Stimulated activated CD8-positive, alpha-beta memory T cell treated with anti-CD3 and anti-CD28 coated beads, Interleukin-4, amount 100 ng/mL, for 1 hour (primary cell): Measurements from ENCODE around the gene DTNBP1.

Experiments used
- DNase-seq, 2 donors: peaks; one replicate each; pipeline ENCODE4 v3.0.0-alpha.2; 2020; ENCODE audit warnings: low read depth in 2 of 2, low spot score in 1 of 2

The DTNBP1 gene

GRCh38 chr6:15536198-15536955 lies 126.5 kb downstream of the DTNBP1 start:
- DNase-seq = no peak

GRCh38 chr6:15535495-15536197 lies 127.2 kb downstream of the DTNBP1 start:
- no peak for DNase-seq

- DNase-seq = no peak
Observed at GRCh38 chr6:15534974-15535373, 127.9 kb downstream of the DTNBP1 start.

GRCh38 chr6:15533379-15534026 lies 129.3 kb downstream of the DTNBP1 start:
- no peak for DNase-seq

GRCh38 chr6:15531973-15532372 lies 130.9 kb downstream of the DTNBP1 start:
- DNase-seq = no peak

- no peak for DNase-seq
Observed at GRCh38 chr6:15530411-15530810, 132.4 kb downstream of the DTNBP1 start.

GRCh38 chr6:15528870-15529269 lies 134.0 kb downstream of the DTNBP1 start:
- DNase-seq = no peak

GRCh38 chr6:15527838-15528617 lies 134.8 kb downstream of the DTNBP1 start:
- no peak for DNase-seq

GRCh38 chr6:15526212-15526701 lies 136.6 kb downstream of the DTNBP1 start:
- DNase-seq = no peak

- no peak for DNase-seq
Observed at GRCh38 chr6:15524861-15525401, 137.9 kb downstream of the DTNBP1 start.

GRCh38 chr6:15523679-15524630 lies 138.9 kb downstream of the DTNBP1 start:
- no peak for DNase-seq

GRCh38 chr6:15522856-15523529 lies 139.8 kb downstream of the DTNBP1 start:
- DNase-seq = no peak

GRCh38 chr6:15522427-15522826 lies 140.4 kb downstream of the DTNBP1 start:
- no peak for DNase-seq

GRCh38 chr6:15522026-15522425 lies 140.8 kb downstream of the DTNBP1 start:
- no peak for DNase-seq

- no peak for DNase-seq
Observed at GRCh38 chr6:15521582-15521981, 141.2 kb downstream of the DTNBP1 start.

GRCh38 chr6:15520626-15521203 lies 142.1 kb downstream of the DTNBP1 start:
- DNase-seq = no peak

GRCh38 chr6:15519681-15520080 lies 143.1 kb downstream of the DTNBP1 start:
- no peak for DNase-seq

GRCh38 chr6:15518878-15519277 lies 143.9 kb downstream of the DTNBP1 start:
- DNase-seq = no peak

- DNase-seq = no peak
Observed at GRCh38 chr6:15518057-15518456, 144.8 kb downstream of the DTNBP1 start.
